MM.1S (cell line): Measurements from ENCODE around the gene SMAGP.

Experiments used
- CTCF ChIP-seq: fragments of 300-600 bp; sonication (generic); IDR thresholded peaks from 2 replicates; pipeline ENCODE4 v1.5.1; 2016; ENCODE audit warnings: antibody characterized with exemption, low read length, mixed read lengths
- EZH2 ChIP-seq: fragments of 300-600 bp; sonication (generic); optimal IDR thresholded peaks from 2 replicates; pipeline ENCODE3; 2017; ENCODE audit warnings: low read depth, mild to moderate bottlenecking, antibody characterized with exemption, low read length, mixed read lengths
- EZH2phosphoT487 ChIP-seq: fragments of 300-600 bp; sonication (generic); IDR thresholded peaks from 2 replicates; pipeline ENCODE4 v1.6.1; 2018; ENCODE audit warnings: antibody characterized with exemption, low read length

- TF ChIP-seq CTCF (no peak), EZH2 (no peak), EZH2phosphoT487 (no peak)
Observed at GRCh38 chr12:51238037-51238509, 32.1 kb downstream of the SMAGP start.
